H1 (cell line): Measurements from ENCODE around the gene EEF2. TPM values are rescaled to one million over a fixed set of nuclear protein-coding genes. Genes with fewer than 3 reads are reported as not detected.

Experiments
- CTCF ChIA-PET: fragments of 300-600 bp; sonication (Branson Sonifier 250); formaldehyde crosslinking; loops from one replicate; lab custom pipeline; 2021; ENCODE audit not compliant: partially characterized antibody; lab: Charles Lee
- POLR2A ChIA-PET: fragments of 300-600 bp; sonication (Branson Sonifier 250); formaldehyde crosslinking; loops from one replicate; lab custom pipeline; 2021; ENCODE audit warnings: inconsistent platforms; ENCODE audit not compliant: partially characterized antibody; lab: Charles Lee
- DNase-seq, 2 experiments: peaks; one replicate each; pipeline versions ENCODE4 v3.0.0 to v3.0.0-alpha.2; 2010 to 2022; ENCODE audit warnings: low spot score in 2 of 2, low read depth in 1 of 2, mixed read lengths in 1 of 2
- FAIRE-seq: peaks from 2 replicates; lab custom pipeline; 2011; peaks lifted over from hg19 to GRCh38; lab: Jason Lieb, UNC
- H2AFZ ChIP-seq: 2 replicates; pipeline ENCODE4 v1.8.1; 2012; ENCODE audit warnings: low read length, inconsistent platforms
- H2AK5ac ChIP-seq: 2 replicates; pipeline ENCODE4 v1.6.1; 2013; ENCODE audit warnings: low read depth, low read length
- H2BK120ac ChIP-seq: replicated peaks from 2 replicates; pipeline ENCODE3; 2013; ENCODE audit warnings: low read depth, low read length, inconsistent platforms
- H2BK12ac ChIP-seq: 2 replicates; pipeline ENCODE4 v1.6.1; 2013; ENCODE audit warnings: low read depth, low read length
- H2BK15ac ChIP-seq: 2 replicates; pipeline ENCODE4 v1.6.1; 2013; ENCODE audit warnings: low read length
- H2BK20ac ChIP-seq: 2 replicates; pipeline ENCODE4 v1.6.1; 2013; ENCODE audit warnings: low read length
- H2BK5ac ChIP-seq: 2 replicates; pipeline ENCODE4 v1.6.1; 2013; ENCODE audit warnings: low read depth, low read length
- H3K14ac ChIP-seq: 2 replicates; pipeline ENCODE4 v1.6.1; 2013; ENCODE audit warnings: inconsistent platforms; ENCODE audit not compliant: insufficient read length
- H3K18ac ChIP-seq: 2 replicates; pipeline ENCODE4 v1.6.1; 2013; ENCODE audit warnings: low read length; ENCODE audit errors: extremely low read depth
- H3K23ac ChIP-seq: 2 replicates; pipeline ENCODE4 v1.6.1; 2013; ENCODE audit warnings: inconsistent platforms; ENCODE audit not compliant: insufficient read length
- H3K23me2 ChIP-seq: 2 replicates; pipeline ENCODE4 v1.6.1; 2013; ENCODE audit warnings: low read depth, low read length
- H3K27ac ChIP-seq: 2 replicates; pipeline ENCODE4 v1.6.1; 2011; ENCODE audit warnings: low read depth, low read length, inconsistent platforms
- H3K27me3 ChIP-seq, 4 experiments: replicated peaks in 1 of 4; 1 replicate in 1 of 4; 2 replicates in 3 of 4; pipeline versions ENCODE4 v1.6.1 to v1.8.1; 2011 to 2013; ENCODE audit warnings: low read length in 3 of 4, mild to moderate bottlenecking in 3 of 4, inconsistent platforms in 2 of 4, mixed read lengths in 2 of 4, moderate library complexity in 1 of 4; ENCODE audit not compliant: control insufficient read depth in 3 of 4, insufficient read depth in 3 of 4; ENCODE audit errors: extremely low read depth in 1 of 4
- H3K36me3 ChIP-seq, 4 experiments: 2 replicates each; pipeline versions ENCODE4 v1.6.1 to v1.8.1; 2011 to 2013; ENCODE audit warnings: mild to moderate bottlenecking in 4 of 4, low read length in 3 of 4, moderate library complexity in 2 of 4, control low read depth in 1 of 4, inconsistent platforms in 1 of 4; ENCODE audit not compliant: insufficient read depth in 4 of 4, control insufficient read depth in 2 of 4
- H3K4ac ChIP-seq: replicated peaks from 2 replicates; pipeline ENCODE3; 2013; ENCODE audit warnings: low read length, low read depth, mixed read lengths, inconsistent platforms; ENCODE audit not compliant: insufficient read length
- H3K4me1 ChIP-seq, 4 experiments: replicated peaks in 1 of 4; 1 replicate in 1 of 4; 2 replicates in 3 of 4; pipeline versions ENCODE4 v1.6.1 to v1.8.1; 2011 to 2013; ENCODE audit warnings: low read length in 3 of 4, inconsistent platforms in 2 of 4, mixed read lengths in 1 of 4; ENCODE audit not compliant: insufficient read depth in 4 of 4, control insufficient read depth in 3 of 4
- H3K4me2 ChIP-seq, 2 experiments: 2 replicates each; pipeline versions ENCODE4 v1.6.1 to v1.8.1; 2011 to 2013; ENCODE audit warnings: low read depth in 2 of 2, low read length in 2 of 2, control low read depth in 1 of 2, inconsistent platforms in 1 of 2, mild to moderate bottlenecking in 1 of 2; ENCODE audit not compliant: insufficient read depth in 1 of 2
- H3K4me3 ChIP-seq, 4 experiments: fragments of 200-600, 300-600 bp in 1 of 4; sonication (generic), shearing (Covaris generic), sonication (Bioruptor Twin) in 1 of 4; 2 replicates each; pipeline versions ENCODE4 v1.5.1 to v1.8.1; 2011 to 2016; ENCODE audit warnings: low read length in 4 of 4, low read depth in 3 of 4, control low read depth in 2 of 4, inconsistent platforms in 2 of 4, mild to moderate bottlenecking in 2 of 4, mixed read lengths in 1 of 4, moderate library complexity in 1 of 4; ENCODE audit not compliant: insufficient read depth in 2 of 4; ENCODE audit errors: extremely low read depth in 1 of 4
- H3K56ac ChIP-seq: replicated peaks from 2 replicates; pipeline ENCODE3; 2013; ENCODE audit warnings: low read depth, mild to moderate bottlenecking, mixed read lengths, low read length, inconsistent platforms; ENCODE audit not compliant: insufficient read length
- H3K79me1 ChIP-seq: 2 replicates; pipeline ENCODE4 v1.6.1; 2013; ENCODE audit warnings: low read depth, low read length, control low read depth
- H3K79me2 ChIP-seq, 2 experiments: 2 replicates each; pipeline versions ENCODE4 v1.6.1 to v1.8.1; 2012 to 2013; ENCODE audit warnings: low read length in 2 of 2, mild to moderate bottlenecking in 2 of 2, inconsistent platforms in 1 of 2; ENCODE audit not compliant: insufficient read depth in 2 of 2, control insufficient read depth in 1 of 2
- H3K9ac ChIP-seq, 4 experiments: replicated peaks in 1 of 4; 1 replicate in 1 of 4; 2 replicates in 3 of 4; pipeline versions ENCODE4 v1.6.1 to v1.8.1; 2011 to 2013; ENCODE audit warnings: low read depth in 3 of 4, low read length in 3 of 4, control low read depth in 2 of 4, mild to moderate bottlenecking in 2 of 4, moderate library complexity in 2 of 4, inconsistent platforms in 1 of 4; ENCODE audit errors: extremely low read depth in 1 of 4
- H3K9me3 ChIP-seq, 2 experiments: 2 replicates each; pipeline versions ENCODE4 v1.6.1 to v1.8.1; 2012 to 2013; ENCODE audit warnings: mild to moderate bottlenecking in 2 of 2, moderate library complexity in 2 of 2, control low read depth in 1 of 2, inconsistent platforms in 1 of 2, low read depth in 1 of 2, low read length in 1 of 2, mixed read lengths in 1 of 2; ENCODE audit not compliant: insufficient read depth in 2 of 2
- H4K20me1 ChIP-seq, 2 experiments: replicated peaks in 1 of 2; 2 replicates each; pipeline versions ENCODE3 to v1.8.1; 2011 to 2013; ENCODE audit warnings: inconsistent platforms in 2 of 2, low read length in 2 of 2, mild to moderate bottlenecking in 1 of 2; ENCODE audit not compliant: insufficient read depth in 2 of 2, control insufficient read depth in 1 of 2
- H4K5ac ChIP-seq: 2 replicates; pipeline ENCODE4 v1.6.1; 2013; ENCODE audit warnings: low read length, low read depth, mixed read lengths, inconsistent platforms; ENCODE audit not compliant: insufficient read length
- H4K8ac ChIP-seq: 2 replicates; pipeline ENCODE4 v1.8.0; 2013; ENCODE audit warnings: mild to moderate bottlenecking, moderate library complexity, low read length, inconsistent platforms; ENCODE audit not compliant: insufficient read depth; ENCODE audit errors: extremely low read depth
- H4K91ac ChIP-seq: replicated peaks from 2 replicates; pipeline ENCODE3; 2013; ENCODE audit warnings: low read length, mixed read lengths, inconsistent platforms; ENCODE audit not compliant: insufficient read length
- CHD1 ChIP-seq: IDR thresholded peaks from 2 replicates; pipeline ENCODE4 v1.6.1; 2012; ENCODE audit warnings: low read depth, low read length, improper control_type of control experiment
- CREB1 ChIP-seq: IDR thresholded peaks from 2 replicates; pipeline ENCODE4 v1.6.1; 2012; ENCODE audit warnings: inconsistent platforms
- NANOG ChIP-seq: IDR thresholded peaks from 2 replicates; pipeline ENCODE4 v1.6.1; 2011; ENCODE audit warnings: low read length, low read depth, mild to moderate bottlenecking, inconsistent platforms; ENCODE audit not compliant: insufficient read depth, poor library complexity, severe bottlenecking
- SP4 ChIP-seq: IDR thresholded peaks from 2 replicates; pipeline ENCODE4 v1.6.1; 2012; ENCODE audit warnings: low read length, inconsistent platforms
- WGBS, 2 experiments: shearing (Covaris generic) in 1 of 2; methylation state at CpG; one replicate each; pipeline versions ENCODE4 v1.1.6 to v1.1.7; 2013 to 2015; ENCODE audit warnings: low lambda C conversion rate in 2 of 2, mixed read lengths in 2 of 2, inconsistent platforms in 1 of 2, low coverage in 1 of 2, missing lambda C conversion rate in 1 of 2; ENCODE audit not compliant: insufficient replicate concordance in 2 of 2, insufficient coverage in 1 of 2, insufficient read length in 1 of 2; ENCODE audit errors: extremely low coverage in 1 of 2, missing lambda C conversion rate in 1 of 2; 5-methylcytosine and 5-hydroxymethylcytosine counted together
- polyA plus RNA-seq, 7 experiments: library from polyadenylated mRNA; depleted of rRNA in 3 of 7; stranded (reverse) in 5 of 7; unstranded in 2 of 7; fragments of >200 nt in 5 of 7; fragments of 200-250 nt in 2 of 7; gene quantifications; 1 replicate in 5 of 7; 2 replicates in 1 of 7; 4 replicates in 1 of 7; pipeline versions ENCODE4 v1.2.1 to v1.2.3, GENCODE V29; 2011 to 2013; ENCODE audit warnings: missing spikeins in 2 of 7, mixed read lengths in 2 of 7
- total RNA-seq: library from RNA; stranded (reverse); fragmentation: NEBNext Ultra II Directional; extraction: Animal tissue kit (Norgen Biotek cat#: 25700); gene quantifications from 2 replicates; pipeline ENCODE4 v1.2.1, GENCODE V29; 2021

EEF2 gene
- total and polyA plus RNA-seq, 2 of the 8 experiments (the other 6 are each of a cell fraction or from before 2014, with no cell fraction given) = 1,554 to 3,380 TPM

DNA sequence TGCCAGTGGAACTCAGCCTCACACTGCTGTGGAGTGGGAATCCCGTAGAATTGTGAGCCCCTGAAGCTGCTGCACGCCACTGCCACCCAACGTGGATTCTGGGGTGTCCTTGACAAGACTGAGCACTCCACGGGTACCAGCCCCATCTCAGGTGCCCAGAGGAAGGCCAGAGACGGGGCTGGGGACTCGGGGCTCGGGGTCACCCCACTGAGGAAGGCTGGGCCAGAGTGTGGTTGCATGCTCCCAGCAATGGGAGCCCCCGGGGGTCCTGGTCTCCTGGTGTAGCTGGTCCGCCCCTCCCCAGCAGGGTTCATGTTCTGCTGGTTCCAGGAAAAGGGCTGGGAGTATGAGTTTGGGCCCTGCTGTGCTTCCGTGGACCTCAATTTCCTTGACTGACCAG lies 29.6 kb downstream of the EEF2 start:
- no peak overlapping the region; the same call in 1 of the 2 replicates for H2BK5ac ChIP-seq
- no peaks in the 10 kb centered on the region for H3K27me3 ChIP-seq
- no peak overlapping the region for H4K5ac ChIP-seq
- no peak overlapping the region for H3K4me2 ChIP-seq
- no peak overlapping the region for H2AK5ac ChIP-seq
- 92% methylated on average over 8 of the region's 10 CpGs; no CpG with 5 or more reads in 1 of the 2 experiments for whole genome bisulfite sequencing, 2 experiments
- H3K9me3 ChIP-seq = no peaks in the 10 kb centered on the region
- H3K36me3 ChIP-seq = peaks cover 2 to 28% (median 9%) of the 10 kb centered on the region in 4 experiments; a peak in 5 of 8 replicates
- no peaks in the 10 kb centered on the region for H3K79me2 ChIP-seq
- no peak overlapping the region for H4K91ac ChIP-seq
- H3K79me1 ChIP-seq = no peaks in the 10 kb centered on the region
- TF ChIP-seq CHD1 (no peak), SP4 (no peak), CREB1 (no peak), NANOG (no peak)
- peaks cover 3 to 6% of the 10 kb centered on the region in 2 experiments for H4K20me1 ChIP-seq
- POLR2A ChIA-PET = interaction anchor here (0.6 to 24.8 kb wide), 9 partner anchors 8 to 89 kb away, joined by 3 to 870 read pairs (median 8); partner anchors contain the start of genes EEF2 and NMRK2
- no peak overlapping the region for H2BK12ac ChIP-seq
- H3K14ac ChIP-seq = no peak overlapping the region
- no peak overlapping the region for H3K18ac ChIP-seq
- H3K9ac ChIP-seq = no peak overlapping the region
- H3K23ac ChIP-seq = no peak overlapping the region
- no peak overlapping the region for H2BK120ac ChIP-seq
- no peak overlapping the region for H2AFZ ChIP-seq
- H3K4ac ChIP-seq = no peak overlapping the region
- H3K4me3 ChIP-seq = no peak overlapping the region
- DNase-seq = no peak
- peak overlapping the region; percentile 45; the same call in 1 of the 2 replicates for H4K8ac ChIP-seq
- H3K23me2 ChIP-seq = no peaks in the 10 kb centered on the region
- H2BK20ac ChIP-seq = no peak overlapping the region
- H3K4me1 ChIP-seq = peaks cover 0 to 6% (median 2%) of the 10 kb centered on the region in 4 experiments; a peak in 4 of 7 replicates
- CTCF ChIA-PET = interaction anchor here (0.6 to 1.6 kb wide), 5 partner anchors 9 to 172 kb away, joined by 3 to 4 read pairs (median 3); no protein-coding TSS in a partner anchor
- H2BK15ac ChIP-seq = no peak overlapping the region
- no peak overlapping the region for H3K56ac ChIP-seq
- no peak for FAIRE-seq
- no peak overlapping the region for H3K27ac ChIP-seq
